A673 (cell line): ENCODE measurements around the gene PLCB4. TPM values are rescaled to one million over a fixed set of nuclear protein-coding genes. Genes with fewer than 3 reads are reported as not detected.

Source experiments
- BruUV-seq: library from RNA; stranded (reverse); fragments of 400-500 nt; replicated peaks from 2 replicates; lab custom pipeline; 2021; lab: Mats Ljungman, UMichigan
- CTCF ChIA-PET: fragments of 300-600 bp; sonication (Branson Sonifier 250); formaldehyde crosslinking; loops from one replicate; lab custom pipeline; 2022; ENCODE audit warnings: antibody characterized with exemption; lab: Charles Lee
- POLR2A ChIA-PET: fragments of 300-600 bp; sonication (Branson Sonifier 250); formaldehyde crosslinking; loops from one replicate; lab custom pipeline; 2022; ENCODE audit warnings: antibody characterized with exemption; ENCODE audit not compliant: low non-redundant PET; lab: Charles Lee
- DNase-seq: peaks from one replicate; pipeline ENCODE4 v3.0.0-alpha.2; 2015; ENCODE audit warnings: low spot score
- H3K27ac ChIP-seq: fragments of 200-600 bp; sonication (generic); 2 replicates; pipeline ENCODE4 v1.5.1; 2016; ENCODE audit warnings: mixed run types, low read depth, mild to moderate bottlenecking, mixed read lengths, antibody characterized with exemption, low read length; ENCODE audit not compliant: poor library complexity, severe bottlenecking
- H3K27me3 ChIP-seq: fragments of 200-600 bp; sonication (generic); replicated peaks from 2 replicates; pipeline ENCODE4 v1.6.1; 2017; ENCODE audit warnings: mixed run types, low read depth, mild to moderate bottlenecking, mixed read lengths, antibody characterized with exemption, low read length; ENCODE audit not compliant: insufficient read depth, poor library complexity
- H3K36me3 ChIP-seq: fragments of 200-600 bp; sonication (generic); 2 replicates; pipeline ENCODE4 v1.6.1; 2016; ENCODE audit warnings: mixed run types, mild to moderate bottlenecking, mixed read lengths, antibody characterized with exemption, low read length; ENCODE audit not compliant: insufficient read depth, poor library complexity, severe bottlenecking
- H3K4me1 ChIP-seq: fragments of 200-600 bp; sonication (generic); 2 replicates; pipeline ENCODE4 v1.6.1; 2017; ENCODE audit warnings: mixed run types, mild to moderate bottlenecking, mixed read lengths, antibody characterized with exemption, low read length; ENCODE audit not compliant: insufficient read depth, poor library complexity, severe bottlenecking
- H3K4me3 ChIP-seq: fragments of 200-600 bp; sonication (generic); 2 replicates; pipeline ENCODE4 v1.5.1; 2016; ENCODE audit warnings: low read depth, mixed run types, mild to moderate bottlenecking, mixed read lengths, low read length; ENCODE audit not compliant: poor library complexity, severe bottlenecking
- H3K9me3 ChIP-seq: fragments of 200-600 bp; sonication (generic); 2 replicates; pipeline ENCODE4 v1.6.1; 2016; ENCODE audit warnings: mixed run types, low read depth, mild to moderate bottlenecking, mixed read lengths, antibody characterized with exemption, low read length; ENCODE audit not compliant: poor library complexity, severe bottlenecking
- EZH2 ChIP-seq: fragments of 200-600 bp; sonication (generic); IDR thresholded peaks from 2 replicates; pipeline ENCODE4 v1.6.1; 2017; ENCODE audit warnings: borderline replicate concordance, low read depth, mild to moderate bottlenecking, mixed read lengths, antibody characterized with exemption, low read length; ENCODE audit not compliant: poor library complexity, severe bottlenecking
- intact Hi-C: fragments of 100-400 bp; cut with micrococcal nuclease; formaldehyde crosslinking; loops from one replicate; pipeline ENCODE4 v1.10.0; 2022; ENCODE audit not compliant: unreplicated experiment
- total RNA-seq: library from RNA; stranded (reverse); gene quantifications from 2 replicates; pipeline ENCODE4 v1.2.3, GENCODE V29; 2021
- TF ChIP-seq, protein P1 (sequence below): fragments of 300-800, 200-600 bp; sonication (generic); conservative IDR thresholded peaks from 2 replicates; pipeline ENCODE4 v1.5.1; 2017; ENCODE audit warnings: low read depth, mild to moderate bottlenecking, antibody characterized with exemption, low read length, moderate library complexity, mixed read lengths

The PLCB4 gene
- total RNA-seq, 1 experiment from 2014 or later: 6.2 TPM

GRCh38 chr20:9070304-9070703 is 1.4 kb downstream of the PLCB4 start:
- no TSS peak for BruUV-seq
- Histone ChIP-seq H3K27me3 (no peaks in the 10 kb centered on the region), H3K4me1 (peaks cover 6% of the 10 kb centered on the region), H3K36me3 (no peaks in the 10 kb centered on the region), H3K4me3 (no peak overlapping the region), H3K9me3 (no peaks in the 10 kb centered on the region), H3K27ac (no peak overlapping the region)
- ChIA-PET CTCF (no interaction called here), POLR2A (no interaction called here)
- intact Hi-C loops: no loop called here
- no peak for DNase-seq
- no peak for TF ChIP-seq EZH2
- TF ChIP-seq, protein P1, sequence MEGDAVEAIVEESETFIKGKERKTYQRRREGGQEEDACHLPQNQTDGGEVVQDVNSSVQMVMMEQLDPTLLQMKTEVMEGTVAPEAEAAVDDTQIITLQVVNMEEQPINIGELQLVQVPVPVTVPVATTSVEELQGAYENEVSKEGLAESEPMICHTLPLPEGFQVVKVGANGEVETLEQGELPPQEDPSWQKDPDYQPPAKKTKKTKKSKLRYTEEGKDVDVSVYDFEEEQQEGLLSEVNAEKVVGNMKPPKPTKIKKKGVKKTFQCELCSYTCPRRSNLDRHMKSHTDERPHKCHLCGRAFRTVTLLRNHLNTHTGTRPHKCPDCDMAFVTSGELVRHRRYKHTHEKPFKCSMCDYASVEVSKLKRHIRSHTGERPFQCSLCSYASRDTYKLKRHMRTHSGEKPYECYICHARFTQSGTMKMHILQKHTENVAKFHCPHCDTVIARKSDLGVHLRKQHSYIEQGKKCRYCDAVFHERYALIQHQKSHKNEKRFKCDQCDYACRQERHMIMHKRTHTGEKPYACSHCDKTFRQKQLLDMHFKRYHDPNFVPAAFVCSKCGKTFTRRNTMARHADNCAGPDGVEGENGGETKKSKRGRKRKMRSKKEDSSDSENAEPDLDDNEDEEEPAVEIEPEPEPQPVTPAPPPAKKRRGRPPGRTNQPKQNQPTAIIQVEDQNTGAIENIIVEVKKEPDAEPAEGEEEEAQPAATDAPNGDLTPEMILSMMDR: no peak

DNA sequence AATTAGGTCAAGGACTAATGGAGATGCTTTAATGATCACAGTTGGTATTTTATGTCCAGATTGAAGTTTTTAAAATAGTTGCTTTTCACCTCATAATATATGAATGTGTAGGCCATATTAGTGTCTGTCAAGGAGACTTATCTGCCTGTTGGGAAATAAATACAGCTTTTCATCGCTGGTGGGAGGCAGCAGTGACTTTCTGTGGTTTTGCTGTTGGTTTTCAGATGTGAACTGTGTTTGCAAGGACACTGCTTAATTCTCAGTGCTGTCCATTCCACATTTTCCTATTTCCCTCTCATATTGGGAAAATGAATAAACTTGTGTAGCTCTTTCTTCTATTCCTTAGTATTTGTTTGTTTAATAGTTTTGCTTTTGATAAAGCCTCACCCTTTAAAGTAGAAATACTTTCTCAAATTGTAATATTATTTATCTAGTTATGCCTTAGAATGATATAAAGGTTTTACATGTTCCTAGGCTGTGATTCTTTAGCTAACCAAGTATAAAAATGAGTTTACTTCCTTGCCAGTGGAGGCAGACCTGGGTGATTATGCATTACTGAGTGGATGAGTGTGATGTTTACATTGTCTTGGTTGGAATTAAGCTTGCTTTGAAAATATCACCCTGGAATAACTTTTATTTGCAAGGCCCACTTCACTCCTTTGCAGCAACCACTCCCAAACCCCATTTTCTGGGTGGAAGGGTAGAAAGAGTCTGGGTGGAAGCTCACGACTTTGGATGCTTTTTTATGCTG is 3.3 kb downstream of the PLCB4 start:
- Histone ChIP-seq H3K4me1 (peaks cover 6% of the 10 kb centered on the region), H3K36me3 (no peaks in the 10 kb centered on the region), H3K4me3 (no peak overlapping the region), H3K27me3 (no peaks in the 10 kb centered on the region), H3K27ac (no peak overlapping the region), H3K9me3 (no peaks in the 10 kb centered on the region)
- intact Hi-C loops: no loop called here
- POLR2A ChIA-PET: no interaction called here
- TF ChIP-seq, protein P1: no peak
- no peak for DNase-seq
- CTCF ChIA-PET: interaction anchor here (0.8 kb wide), 1 partner anchor 321 kb away, joined by 3 read pairs; no protein-coding TSS in a partner anchor
- BruUV-seq: no TSS peak

DNA sequence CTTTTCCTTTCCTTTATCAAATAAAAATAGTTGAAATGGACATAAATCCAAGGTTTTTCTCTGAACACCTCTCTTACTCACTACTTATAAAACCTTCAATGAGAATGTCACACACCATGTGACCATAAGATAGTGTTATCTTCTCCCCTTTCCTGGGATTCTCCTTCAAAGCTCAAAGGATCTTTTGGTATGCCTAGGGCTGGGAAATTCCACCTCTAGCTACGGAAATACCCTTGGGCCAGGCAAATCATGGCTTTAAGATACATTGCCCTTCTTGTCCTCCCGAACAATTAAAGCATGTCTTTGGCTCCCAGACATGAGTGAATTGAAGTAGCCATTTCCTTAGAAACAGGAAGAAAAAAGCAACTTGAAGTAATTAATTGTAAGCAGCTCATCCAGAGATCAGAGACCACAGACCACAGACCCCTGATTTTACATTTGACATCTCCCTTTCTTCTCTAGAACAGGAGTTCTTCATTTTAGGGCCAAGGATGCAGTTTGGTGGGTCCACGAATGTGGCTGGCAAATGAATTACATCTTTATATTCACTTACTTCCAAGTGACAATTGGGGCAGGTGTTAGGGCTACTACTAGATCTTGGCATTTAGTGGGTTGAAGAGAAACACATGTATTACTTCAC is 4.1 kb downstream of the PLCB4 start:
- DNase-seq: no peak
- Histone ChIP-seq H3K9me3 (no peaks in the 10 kb centered on the region), H3K4me1 (peaks cover 1% of the 10 kb centered on the region), H3K27ac (no peak overlapping the region), H3K4me3 (no peak overlapping the region), H3K36me3 (no peaks in the 10 kb centered on the region), H3K27me3 (no peaks in the 10 kb centered on the region)
- BruUV-seq: no TSS peak
- ChIA-PET POLR2A (no interaction called here), CTCF (no interaction called here)
- intact Hi-C loops: no loop called here
- TF ChIP-seq, protein P1: no peak
